Activated B cell treated with CpG ODN at 0.5 μM for 24 hours (primary cell): ENCODE results near the gene SERTAD4. TPM values are rescaled to one million over a fixed set of nuclear protein-coding genes. Genes with fewer than 3 reads are reported as not detected.
"Not testable (repeated sequence)": the region's sequence is repeated elsewhere in the genome, so short reads cannot be mapped to it uniquely, and the experiment has no call there.

Experiments
- ATAC-seq: fragments of 200-7000 bp; cut with Tn5 transposase; one replicate; pipeline ENCODE4 v1.10.0; 2021; ENCODE audit warnings: low read depth, mild to moderate bottlenecking, moderate library complexity
- CTCF ChIA-PET: fragments of 350-600 bp; sonication (Branson Sonifier 250); formaldehyde crosslinking; loops from one replicate; lab custom pipeline; 2021; ENCODE audit warnings: antibody characterized with exemption; lab: Charles Lee
- POLR2A ChIA-PET: fragments of 350-600 bp; sonication (Branson Sonifier 250); formaldehyde crosslinking; loops from one replicate; lab custom pipeline; 2021; ENCODE audit warnings: antibody characterized with exemption; lab: Charles Lee
- DNase-seq: peaks from one replicate; pipeline ENCODE4 v3.0.0; 2022
- H3K27ac Mint-ChIP-seq: one replicate; pipeline ENCODE4 v1.8.0; 2020; ENCODE audit warnings: mixed read lengths
- H3K27me3 Mint-ChIP-seq: one replicate; pipeline ENCODE4 v1.8.0; 2021; ENCODE audit warnings: mixed read lengths
- H3K36me3 Mint-ChIP-seq: one replicate; pipeline ENCODE4 v1.8.0; 2021; ENCODE audit warnings: low read depth, mixed read lengths
- H3K4me1 Mint-ChIP-seq: one replicate; pipeline ENCODE4 v1.8.0; 2021; ENCODE audit warnings: mixed read lengths
- H3K4me3 Mint-ChIP-seq: one replicate; pipeline ENCODE4 v1.8.0; 2020; ENCODE audit warnings: mild to moderate bottlenecking, mixed read lengths
- H3K9me3 Mint-ChIP-seq: one replicate; pipeline ENCODE4 v1.8.0; 2020; ENCODE audit warnings: mixed read lengths
- intact Hi-C: fragments of 100-400 bp; cut with micrococcal nuclease; formaldehyde crosslinking; loops from one replicate; pipeline ENCODE4 v1.15.1; 2024
- total RNA-seq: library from RNA; stranded (reverse); gene quantifications from 2 replicates; pipeline ENCODE4 v1.2.3, GENCODE V29; 2022
- TF ChIP-seq, protein P1 (sequence below): fragments of 200-600 bp; IDR thresholded peaks from one replicate; pipeline ENCODE4 v1.8.0; 2022; ENCODE audit warnings: antibody characterized with exemption, mild to moderate bottlenecking

SERTAD4 gene
- not detected in 2 replicates for total RNA-seq

DNA sequence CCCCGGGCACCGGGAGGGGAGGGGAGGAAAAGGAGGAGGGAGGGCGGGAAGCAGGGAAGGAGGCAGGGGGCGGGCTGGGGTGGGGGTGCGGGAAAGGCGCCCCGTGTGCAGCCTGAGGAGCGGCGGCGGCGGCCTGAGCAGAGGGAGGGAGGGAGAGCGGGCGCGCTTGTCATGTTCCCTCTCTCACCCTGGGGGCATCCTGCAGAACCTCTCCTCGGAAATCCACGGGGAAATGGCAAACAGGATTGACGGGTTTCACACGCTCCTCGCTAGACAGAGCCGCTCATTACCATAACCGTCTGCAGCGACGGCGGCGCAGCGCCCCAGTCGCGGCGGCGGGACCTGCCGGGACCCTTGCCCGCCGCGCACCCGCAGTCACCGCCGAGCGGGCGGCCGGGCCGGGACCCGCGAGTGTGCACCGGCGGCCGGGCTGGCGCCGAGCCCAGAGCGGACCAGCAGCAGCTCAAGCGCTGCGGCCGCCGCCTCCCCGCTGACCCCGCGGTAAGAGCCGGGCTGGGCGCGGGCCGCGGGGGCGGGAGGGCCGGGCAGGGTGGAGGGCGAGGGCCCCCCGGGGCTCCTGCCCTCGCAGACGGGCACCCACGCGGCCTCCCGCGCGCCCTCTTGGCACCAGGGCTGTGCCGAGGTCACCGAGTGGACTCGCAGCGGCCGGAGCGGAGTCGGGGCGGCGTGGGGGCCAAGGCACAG is at the start of gene SERTAD4:
SERTAD4 (plus strand) TSS at position 286 of the 705 bp plus-strand sequence. CDS start 5,165 bp downstream, outside the sequence.
- Mint-ChIP-seq H3K36me3 (no peaks in the 10 kb centered on the region), H3K27me3 (peaks cover 44% of the 10 kb centered on the region), H3K27ac (no peak within 1 kb of the TSS), H3K4me3 (peak within 1 kb of the TSS; percentile 50), H3K4me1 (peaks cover 14% of the 10 kb centered on the region), H3K9me3 (no peaks in the 10 kb centered on the region)
- DNase-seq (no peak), ATAC-seq (no peak)
- TF ChIP-seq, protein P1, sequence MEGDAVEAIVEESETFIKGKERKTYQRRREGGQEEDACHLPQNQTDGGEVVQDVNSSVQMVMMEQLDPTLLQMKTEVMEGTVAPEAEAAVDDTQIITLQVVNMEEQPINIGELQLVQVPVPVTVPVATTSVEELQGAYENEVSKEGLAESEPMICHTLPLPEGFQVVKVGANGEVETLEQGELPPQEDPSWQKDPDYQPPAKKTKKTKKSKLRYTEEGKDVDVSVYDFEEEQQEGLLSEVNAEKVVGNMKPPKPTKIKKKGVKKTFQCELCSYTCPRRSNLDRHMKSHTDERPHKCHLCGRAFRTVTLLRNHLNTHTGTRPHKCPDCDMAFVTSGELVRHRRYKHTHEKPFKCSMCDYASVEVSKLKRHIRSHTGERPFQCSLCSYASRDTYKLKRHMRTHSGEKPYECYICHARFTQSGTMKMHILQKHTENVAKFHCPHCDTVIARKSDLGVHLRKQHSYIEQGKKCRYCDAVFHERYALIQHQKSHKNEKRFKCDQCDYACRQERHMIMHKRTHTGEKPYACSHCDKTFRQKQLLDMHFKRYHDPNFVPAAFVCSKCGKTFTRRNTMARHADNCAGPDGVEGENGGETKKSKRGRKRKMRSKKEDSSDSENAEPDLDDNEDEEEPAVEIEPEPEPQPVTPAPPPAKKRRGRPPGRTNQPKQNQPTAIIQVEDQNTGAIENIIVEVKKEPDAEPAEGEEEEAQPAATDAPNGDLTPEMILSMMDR = no peak
- intact Hi-C loops = no loop called here
- CTCF ChIA-PET = no interaction called here
- POLR2A ChIA-PET = interaction anchor here (0.6 kb wide), 1 partner anchor 400 kb away, joined by 4 read pairs; no protein-coding TSS in a partner anchor

DNA sequence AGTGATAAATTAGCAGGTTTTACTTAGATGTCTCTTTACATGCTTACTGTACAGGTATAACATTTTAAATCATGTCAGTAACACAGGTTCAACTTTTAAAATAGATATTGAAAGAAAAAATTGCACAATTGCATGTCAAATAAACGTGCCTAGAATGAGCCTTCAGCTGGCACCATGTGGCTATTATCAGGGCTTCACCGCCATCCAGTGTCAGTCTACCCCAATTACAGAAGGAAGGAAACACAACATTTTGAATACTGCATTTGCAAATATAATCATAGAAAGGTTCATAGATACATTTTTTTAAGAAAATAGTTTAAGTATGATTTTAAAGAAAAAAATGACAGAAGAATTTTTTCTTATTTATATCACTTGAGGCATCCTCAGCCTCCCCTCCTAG is 47.5 kb upstream of the SERTAD4 start:
- ATAC-seq (no peak), DNase-seq (no peak)
- Mint-ChIP-seq H3K36me3 (no peaks in the 10 kb centered on the region), H3K4me3 (no peak overlapping the region), H3K27me3 (peaks cover 4% of the 10 kb centered on the region), H3K4me1 (no peaks in the 10 kb centered on the region), H3K9me3 (no peaks in the 10 kb centered on the region), H3K27ac (no peak overlapping the region)
- ChIA-PET POLR2A (no interaction called here), CTCF (no interaction called here)
- intact Hi-C loops = no loop called here
- TF ChIP-seq, protein P1 = no peak

DNA sequence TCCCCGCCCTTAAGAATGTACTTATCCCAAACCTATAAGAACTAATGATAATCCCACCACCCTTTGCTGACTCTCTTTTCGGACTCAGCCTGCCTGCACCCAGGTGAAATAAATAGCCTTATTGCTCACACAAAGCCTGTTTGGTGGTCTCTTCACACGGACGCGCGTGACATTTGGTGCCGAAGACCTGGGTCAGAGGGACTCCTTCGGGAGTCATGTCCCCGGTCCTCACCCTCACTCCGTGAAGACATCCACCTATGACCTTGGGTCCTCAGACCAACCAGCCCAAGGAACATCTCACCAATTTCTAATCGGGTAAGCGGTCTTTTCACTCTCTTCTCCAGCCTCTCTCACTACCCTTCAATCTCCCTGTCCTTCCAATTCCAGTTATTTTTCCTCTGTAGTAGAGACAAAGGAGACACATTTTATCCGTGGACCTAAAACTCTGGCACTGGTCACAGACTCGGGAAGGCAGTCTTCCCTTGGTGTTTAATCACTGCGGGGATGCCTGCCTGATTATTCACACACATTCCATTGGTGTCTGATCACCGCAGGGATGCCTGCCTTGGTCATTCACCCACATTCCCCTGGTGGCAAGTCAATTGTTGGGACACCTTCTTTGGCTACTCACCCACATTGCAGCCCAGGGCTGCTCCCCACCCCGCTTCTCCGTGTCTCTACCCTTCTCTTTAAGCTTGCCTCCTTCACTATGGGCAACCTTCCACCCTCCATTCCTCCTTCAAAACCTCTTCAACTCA is 44.6 kb upstream of the SERTAD4 start:
- CTCF ChIA-PET, H3K27ac Mint-ChIP-seq, H3K4me3 Mint-ChIP-seq, H3K27me3 Mint-ChIP-seq, DNase-seq, H3K36me3 Mint-ChIP-seq, H3K4me1 Mint-ChIP-seq, H3K9me3 Mint-ChIP-seq, intact Hi-C loops, ATAC-seq, POLR2A ChIA-PET: not testable (repeated sequence)

DNA sequence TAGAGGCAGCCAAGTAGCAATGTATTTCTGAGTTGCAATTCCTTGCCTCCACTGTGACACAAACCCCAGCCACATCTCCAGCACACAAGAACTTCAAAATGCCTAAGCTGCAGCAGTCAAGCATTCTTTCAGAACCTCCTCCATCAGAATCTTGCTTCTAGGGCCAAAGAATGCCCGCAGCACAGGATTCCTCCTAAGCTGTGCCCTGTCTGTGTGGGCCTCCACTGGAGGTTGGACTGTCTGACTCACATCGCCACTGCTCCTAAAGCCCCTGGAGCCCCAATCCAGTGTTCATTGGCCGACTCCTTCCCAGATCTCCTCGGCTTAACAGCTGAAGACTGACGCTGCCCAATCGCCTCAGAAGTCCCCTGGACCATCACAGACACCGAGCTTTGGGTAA is 43.2 kb upstream of the SERTAD4 start:
- TF ChIP-seq, protein P1 = no peak
- CTCF ChIA-PET = no interaction called here
- POLR2A ChIA-PET = no interaction called here
- Mint-ChIP-seq H3K27ac (no peak overlapping the region), H3K4me3 (no peak overlapping the region), H3K9me3 (no peaks in the 10 kb centered on the region), H3K27me3 (no peaks in the 10 kb centered on the region), H3K4me1 (no peaks in the 10 kb centered on the region), H3K36me3 (no peaks in the 10 kb centered on the region)
- ATAC-seq (no peak), DNase-seq (no peak)
- intact Hi-C loops = no loop called here

DNA sequence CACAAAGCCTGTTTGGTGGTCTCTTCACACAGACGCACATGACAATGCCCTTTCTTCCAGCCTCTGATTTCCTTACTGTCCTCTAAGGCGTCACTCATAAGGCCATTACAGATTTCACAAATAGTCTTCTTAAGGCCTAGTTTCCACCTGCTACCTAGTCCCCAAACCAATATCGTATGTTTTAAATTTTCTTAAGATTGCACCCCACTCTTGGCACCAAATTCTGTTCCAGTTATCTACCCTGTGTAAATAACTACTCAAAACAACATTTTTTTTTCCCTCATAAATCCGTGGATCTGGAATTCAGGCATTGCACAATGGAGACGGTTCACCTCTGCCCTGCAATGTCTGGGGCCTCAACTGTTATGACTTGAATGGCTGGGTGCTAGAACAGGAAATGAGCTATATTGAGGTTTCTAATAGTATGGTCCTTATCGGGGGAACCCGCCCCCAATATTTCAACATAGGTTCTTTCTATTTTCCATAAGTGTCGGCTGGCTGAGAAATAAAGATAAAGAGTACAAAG is 36.9 kb upstream of the SERTAD4 start:
- Mint-ChIP-seq H3K4me1 (no peaks in the 10 kb centered on the region), H3K36me3 (no peaks in the 10 kb centered on the region), H3K9me3 (no peaks in the 10 kb centered on the region), H3K4me3 (no peak overlapping the region), H3K27me3 (peaks cover 3% of the 10 kb centered on the region), H3K27ac (no peak overlapping the region)
- no peak for ATAC-seq
- intact Hi-C loops = no loop called here
- POLR2A ChIA-PET = no interaction called here
- DNase-seq = no peak
- CTCF ChIA-PET = no interaction called here
- TF ChIP-seq, protein P1 = no peak

DNA sequence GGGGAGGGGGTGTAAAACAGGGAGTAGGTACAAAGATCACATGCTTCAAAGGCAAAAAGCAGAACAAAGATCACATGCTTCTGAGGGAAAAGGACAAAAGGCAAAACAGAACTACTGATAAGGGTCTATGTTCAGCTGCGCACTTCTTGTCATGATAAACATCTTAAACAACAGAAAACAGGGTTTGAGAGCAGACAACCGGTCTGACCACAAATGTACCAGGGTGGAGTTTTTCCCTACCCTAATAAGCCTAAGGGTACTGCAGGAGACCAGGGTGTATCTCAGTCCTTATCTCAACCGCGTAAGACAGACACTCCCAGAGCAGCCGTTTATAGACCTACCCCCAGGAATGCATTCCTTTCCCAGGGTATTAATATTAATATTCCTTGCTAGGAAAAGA is 36.3 kb upstream of the SERTAD4 start:
- H3K9me3 Mint-ChIP-seq, H3K4me3 Mint-ChIP-seq, DNase-seq, H3K4me1 Mint-ChIP-seq, intact Hi-C loops, H3K36me3 Mint-ChIP-seq, CTCF ChIA-PET, H3K27ac Mint-ChIP-seq, H3K27me3 Mint-ChIP-seq, ATAC-seq, POLR2A ChIA-PET: not testable (repeated sequence)
